ENCODE data around the gene SGPL1. TPM values are rescaled to one million over a fixed set of nuclear protein-coding genes. Genes with fewer than 3 reads are reported as not detected.

The SGPL1 gene
- total RNA-seq, 5 donors from 2014 or later (not counting 1 experiment from before 2014, with no cell fraction given): 25.0 to 36.8 (median 27.9) TPM

DNA sequence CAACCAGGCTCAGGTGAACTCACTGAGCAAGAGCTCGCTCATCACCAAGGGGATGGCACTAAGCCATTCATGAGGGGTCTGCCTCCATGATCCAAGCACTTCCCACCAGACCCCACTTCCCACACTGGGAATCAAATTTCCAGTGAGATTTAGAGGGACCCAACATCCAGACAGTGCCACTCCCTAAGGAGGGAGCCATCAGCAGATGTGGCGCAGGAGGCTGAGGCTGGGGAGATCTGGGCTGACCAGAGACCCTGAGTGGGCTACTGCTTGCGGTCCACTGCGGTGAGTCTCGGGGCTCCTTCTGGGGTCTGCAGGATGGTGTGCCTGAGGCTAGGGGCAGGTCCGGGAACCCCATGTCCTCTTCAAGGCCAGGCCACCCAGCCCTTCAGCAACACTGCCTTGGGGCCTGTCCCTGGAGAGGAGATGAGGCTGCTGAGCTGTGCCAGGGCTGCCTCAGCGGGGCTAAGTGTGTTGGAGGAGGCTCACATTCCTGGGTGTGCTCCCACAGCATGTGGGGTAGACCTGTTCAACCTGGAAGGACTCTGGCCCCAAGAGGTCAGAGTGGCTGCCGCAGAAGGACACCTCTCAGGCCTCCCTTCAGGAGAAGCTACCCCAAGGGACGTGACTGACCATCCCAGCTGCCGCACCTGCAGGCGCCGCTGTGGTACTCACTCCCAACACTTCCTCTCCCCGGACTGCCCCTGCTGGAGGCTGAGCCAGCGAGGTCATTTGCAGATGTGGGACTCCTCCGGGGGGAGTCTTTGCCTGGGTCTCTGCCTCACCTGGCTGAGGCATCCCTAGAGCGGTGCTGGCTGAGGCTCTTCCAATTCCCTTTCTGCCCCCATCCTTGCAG lies 95.0 kb downstream of the SGPL1 start:
- CTCF ChIA-PET: no interaction called here
- Histone ChIP-seq H3K9me3 (no peaks in the 10 kb centered on the region), H3K4me1 (ENCODE audit: control insufficient read depth in 1 of 2, extremely low read depth in 1 of 2, insufficient read depth in 2 of 2, low read length in 2 of 2) (no peaks in the 10 kb centered on the region), H3K27me3 (replicated peaks in 1 of 2; ENCODE audit: control insufficient read depth in 2 of 2, extremely low read depth in 1 of 2, insufficient read depth in 2 of 2, low read length in 1 of 2) (peaks cover 0 to 36% of the 10 kb centered on the region in 2 experiments), H3K4me3 (ENCODE audit: control insufficient read depth in 1 of 2, extremely low read depth in 1 of 2, low read length in 1 of 2) (no peak overlapping the region), H3K27ac (ENCODE audit: low read length) (no peak overlapping the region), H3K36me3 (ENCODE audit: control insufficient read depth in 2 of 2, extremely low read depth in 1 of 2, insufficient read depth in 1 of 2, low read length in 1 of 2) (no peaks in the 10 kb centered on the region)
- Mint-ChIP-seq H3K4me1 (no peaks in the 10 kb centered on the region), H3K9me3 (peaks cover 0 to 3% (median 0%) of the 10 kb centered on the region in 3 donors), H3K27ac (no peak overlapping the region), H3K36me3 (no peaks in the 10 kb centered on the region), H3K4me3 (no peak overlapping the region), H3K27me3 (peaks cover 5% of the 10 kb centered on the region in 2 donors)
- ATAC-seq (replicated peaks in 1 of 4): no peak
- WGBS (ENCODE audit: insufficient coverage): 82% methylated on average over 11 of the region's 16 CpGs
- POLR2A ChIA-PET: no interaction called here
- DNase-seq: no peak

DNA sequence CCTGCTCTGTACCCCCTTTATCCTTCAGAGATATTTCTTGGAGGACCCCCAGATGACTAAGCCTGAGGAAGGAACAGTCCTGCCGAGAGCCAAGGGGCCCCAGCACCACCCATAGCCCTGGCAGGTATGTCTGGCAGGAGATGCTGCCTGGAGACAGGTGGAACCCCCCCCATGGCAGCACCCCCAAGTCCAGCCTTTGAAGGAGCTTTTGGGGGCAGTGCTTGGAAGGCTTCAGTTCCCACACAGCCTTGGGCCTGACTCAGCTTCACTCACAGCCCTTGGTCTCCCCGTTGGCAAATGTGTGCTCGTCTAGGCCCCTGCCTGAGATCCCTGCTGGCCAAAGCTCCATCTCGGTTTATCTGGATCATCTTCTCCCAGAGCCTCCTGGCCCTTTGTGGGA lies 95.6 kb downstream of the SGPL1 start:
- 70% methylated on average over 2 of the region's 4 CpGs for WGBS (ENCODE audit: insufficient coverage)
- no peak overlapping the region for H3K4me3 ChIP-seq (ENCODE audit: control insufficient read depth in 1 of 2, extremely low read depth in 1 of 2, low read length in 1 of 2)
- H3K27me3 Mint-ChIP-seq: peaks cover 6 to 10% of the 10 kb centered on the region in 2 donors

DNA sequence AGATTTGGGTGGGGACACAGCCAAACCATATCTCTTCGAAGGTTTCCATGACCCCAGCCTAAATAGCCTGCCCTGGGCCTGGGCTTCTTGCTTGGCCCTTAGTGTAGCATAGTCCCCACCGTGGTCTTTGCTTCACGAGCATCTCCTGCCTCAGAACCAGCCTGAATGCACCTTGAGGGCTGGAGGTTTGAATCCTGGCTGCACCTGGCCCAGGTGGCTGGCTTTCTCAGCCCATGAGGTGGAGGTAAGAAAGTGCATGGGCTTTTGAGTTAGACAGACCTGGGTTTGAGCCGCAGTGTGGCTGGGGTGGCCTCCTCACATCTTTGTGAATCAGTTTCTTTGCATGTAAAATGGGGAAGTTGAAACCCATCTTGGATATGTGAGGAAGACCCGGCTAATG lies 96.8 kb downstream of the SGPL1 start:
- peaks cover 6 to 10% of the 10 kb centered on the region in 2 donors for H3K27me3 Mint-ChIP-seq
- peaks cover 0 to 3% (median 0%) of the 10 kb centered on the region in 3 donors for H3K9me3 Mint-ChIP-seq
- ChIA-PET CTCF (no interaction called here), POLR2A (no interaction called here)
- H3K4me3 Mint-ChIP-seq: no peak overlapping the region
- H3K27ac Mint-ChIP-seq: no peak overlapping the region
- Histone ChIP-seq H3K4me3 (ENCODE audit: control insufficient read depth in 1 of 2, extremely low read depth in 1 of 2, low read length in 1 of 2) (no peak overlapping the region), H3K9me3 (no peaks in the 10 kb centered on the region), H3K36me3 (ENCODE audit: control insufficient read depth in 2 of 2, extremely low read depth in 1 of 2, insufficient read depth in 1 of 2, low read length in 1 of 2) (no peaks in the 10 kb centered on the region), H3K27ac (ENCODE audit: low read length) (no peak overlapping the region), H3K27me3 (replicated peaks in 1 of 2; ENCODE audit: control insufficient read depth in 2 of 2, extremely low read depth in 1 of 2, insufficient read depth in 2 of 2, low read length in 1 of 2) (peaks cover 0 to 49% of the 10 kb centered on the region in 2 experiments), H3K4me1 (ENCODE audit: control insufficient read depth in 1 of 2, extremely low read depth in 1 of 2, insufficient read depth in 2 of 2, low read length in 2 of 2) (no peaks in the 10 kb centered on the region)
- ATAC-seq (replicated peaks in 1 of 4) (no peak), DNase-seq (no peak)
- H3K36me3 Mint-ChIP-seq: no peaks in the 10 kb centered on the region
- 55% methylated on average over 3 of the region's 5 CpGs for WGBS (ENCODE audit: insufficient coverage)
- H3K4me1 Mint-ChIP-seq: no peaks in the 10 kb centered on the region

More for the DNA sequence above, 95.6 kb downstream of the SGPL1 start:
- no peak for DNase-seq
- H3K4me3 Mint-ChIP-seq: no peak overlapping the region
- no peaks in the 10 kb centered on the region for H3K4me1 ChIP-seq (ENCODE audit: control insufficient read depth in 1 of 2, extremely low read depth in 1 of 2, insufficient read depth in 2 of 2, low read length in 2 of 2)
- peaks cover 0 to 3% (median 0%) of the 10 kb centered on the region in 3 donors for H3K9me3 Mint-ChIP-seq
- H3K27ac ChIP-seq (ENCODE audit: low read length): no peak overlapping the region
- H3K36me3 ChIP-seq (ENCODE audit: control insufficient read depth in 2 of 2, extremely low read depth in 1 of 2, insufficient read depth in 1 of 2, low read length in 1 of 2): no peaks in the 10 kb centered on the region
- ChIA-PET POLR2A (no interaction called here), CTCF (no interaction called here)
- H3K27ac Mint-ChIP-seq: no peak overlapping the region
- peaks cover 0 to 41% of the 10 kb centered on the region in 2 experiments for H3K27me3 ChIP-seq (replicated peaks in 1 of 2; ENCODE audit: control insufficient read depth in 2 of 2, extremely low read depth in 1 of 2, insufficient read depth in 2 of 2, low read length in 1 of 2)
- ATAC-seq (replicated peaks in 1 of 4): no peak
- no peaks in the 10 kb centered on the region for H3K9me3 ChIP-seq
- no peaks in the 10 kb centered on the region for H3K4me1 Mint-ChIP-seq
- no peaks in the 10 kb centered on the region for H3K36me3 Mint-ChIP-seq

DNA sequence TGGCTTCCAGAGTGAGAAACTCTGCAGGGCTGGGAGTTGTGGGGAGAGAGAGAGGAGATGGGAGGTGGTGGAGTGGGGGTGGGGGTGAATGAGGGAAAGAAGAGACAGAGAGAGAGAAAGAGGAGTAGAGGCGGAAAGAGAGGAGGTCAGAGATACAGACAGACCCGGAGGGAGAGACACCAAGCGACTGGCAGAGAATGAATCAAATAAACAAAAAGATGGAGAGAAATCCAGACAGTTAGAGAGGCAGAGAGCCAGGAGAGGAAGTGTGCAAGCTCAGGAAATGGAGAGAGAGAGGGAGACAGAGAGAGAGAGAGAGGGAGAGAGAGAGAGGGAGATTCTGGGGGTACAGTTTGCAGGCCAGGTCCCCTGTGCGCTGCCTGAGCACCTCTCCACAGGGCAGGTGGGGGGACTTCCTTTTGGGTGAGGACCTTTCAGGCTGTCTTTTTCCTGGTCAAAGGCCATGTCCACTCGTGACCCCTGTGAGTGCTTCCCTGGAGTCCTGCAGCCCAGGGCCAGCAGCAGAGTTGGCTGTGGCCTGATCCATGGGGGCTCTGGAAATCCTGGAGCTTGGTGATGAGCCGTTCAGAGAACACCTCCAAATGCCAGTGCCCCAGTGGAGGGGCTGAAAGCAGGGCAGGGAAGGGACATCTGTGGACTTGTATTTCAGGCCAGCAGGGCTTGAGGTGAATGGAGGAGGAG lies 97.6 kb downstream of the SGPL1 start:
- Mint-ChIP-seq H3K4me3 (no peak overlapping the region), H3K27me3 (peaks cover 9% of the 10 kb centered on the region in 2 donors), H3K4me1 (no peaks in the 10 kb centered on the region), H3K36me3 (no peaks in the 10 kb centered on the region), H3K27ac (no peak overlapping the region), H3K9me3 (peaks cover 0 to 3% (median 0%) of the 10 kb centered on the region in 3 donors)
- CTCF ChIA-PET: no interaction called here
- WGBS (ENCODE audit: insufficient coverage): 67% methylated on average over 5 of the region's 6 CpGs
- no peaks in the 10 kb centered on the region for H3K36me3 ChIP-seq (ENCODE audit: control insufficient read depth in 2 of 2, extremely low read depth in 1 of 2, insufficient read depth in 1 of 2, low read length in 1 of 2)
- no peak overlapping the region for H3K4me3 ChIP-seq (ENCODE audit: control insufficient read depth in 1 of 2, extremely low read depth in 1 of 2, low read length in 1 of 2)
- H3K27ac ChIP-seq (ENCODE audit: low read length): no peak overlapping the region
- DNase-seq (no peak), ATAC-seq (replicated peaks in 1 of 4) (no peak)
- no peaks in the 10 kb centered on the region for H3K9me3 ChIP-seq
- peaks cover 0 to 53% of the 10 kb centered on the region in 2 experiments for H3K27me3 ChIP-seq (replicated peaks in 1 of 2; ENCODE audit: control insufficient read depth in 2 of 2, extremely low read depth in 1 of 2, insufficient read depth in 2 of 2, low read length in 1 of 2)
- no peaks in the 10 kb centered on the region for H3K4me1 ChIP-seq (ENCODE audit: control insufficient read depth in 1 of 2, extremely low read depth in 1 of 2, insufficient read depth in 2 of 2, low read length in 2 of 2)
- POLR2A ChIA-PET: no interaction called here

DNA sequence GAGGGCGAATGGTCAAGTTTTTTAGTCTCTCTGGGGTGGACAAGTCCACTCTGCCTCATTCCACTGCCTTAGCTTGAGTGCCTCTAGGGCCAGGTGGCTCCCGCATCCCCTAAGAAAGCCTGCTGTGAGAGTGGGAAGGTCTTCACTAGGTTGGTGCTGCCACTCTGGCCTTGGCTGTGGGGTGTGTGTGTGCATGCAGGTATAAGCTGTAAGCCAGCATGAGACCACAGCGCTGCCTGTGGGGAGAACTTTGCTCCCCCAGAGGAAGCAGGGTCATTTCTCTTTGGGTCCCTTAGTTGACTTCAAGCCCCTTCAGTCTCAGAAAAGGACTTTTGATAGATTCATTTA lies 98.1 kb downstream of the SGPL1 start:
- no peaks in the 10 kb centered on the region for H3K4me1 Mint-ChIP-seq
- Histone ChIP-seq H3K27me3 (replicated peaks in 1 of 2; ENCODE audit: control insufficient read depth in 2 of 2, extremely low read depth in 1 of 2, insufficient read depth in 2 of 2, low read length in 1 of 2) (peaks cover 0 to 52% of the 10 kb centered on the region in 2 experiments), H3K4me3 (ENCODE audit: control insufficient read depth in 1 of 2, extremely low read depth in 1 of 2, low read length in 1 of 2) (no peak overlapping the region), H3K4me1 (ENCODE audit: control insufficient read depth in 1 of 2, extremely low read depth in 1 of 2, insufficient read depth in 2 of 2, low read length in 2 of 2) (no peaks in the 10 kb centered on the region), H3K9me3 (no peaks in the 10 kb centered on the region), H3K27ac (ENCODE audit: low read length) (no peak overlapping the region), H3K36me3 (ENCODE audit: control insufficient read depth in 2 of 2, extremely low read depth in 1 of 2, insufficient read depth in 1 of 2, low read length in 1 of 2) (no peaks in the 10 kb centered on the region)
- no peak for ATAC-seq (replicated peaks in 1 of 4)
- peaks cover 9% of the 10 kb centered on the region in 2 donors for H3K27me3 Mint-ChIP-seq
- peaks cover 0 to 3% (median 0%) of the 10 kb centered on the region in 3 donors for H3K9me3 Mint-ChIP-seq
- H3K4me3 Mint-ChIP-seq: no peak overlapping the region
- CTCF ChIA-PET: no interaction called here
- WGBS (ENCODE audit: insufficient coverage): no CpG with 5 or more reads among the region's 3 CpGs
- DNase-seq: no peak
- H3K27ac Mint-ChIP-seq: no peak overlapping the region
- no peaks in the 10 kb centered on the region for H3K36me3 Mint-ChIP-seq
- POLR2A ChIA-PET: no interaction called here

DNA sequence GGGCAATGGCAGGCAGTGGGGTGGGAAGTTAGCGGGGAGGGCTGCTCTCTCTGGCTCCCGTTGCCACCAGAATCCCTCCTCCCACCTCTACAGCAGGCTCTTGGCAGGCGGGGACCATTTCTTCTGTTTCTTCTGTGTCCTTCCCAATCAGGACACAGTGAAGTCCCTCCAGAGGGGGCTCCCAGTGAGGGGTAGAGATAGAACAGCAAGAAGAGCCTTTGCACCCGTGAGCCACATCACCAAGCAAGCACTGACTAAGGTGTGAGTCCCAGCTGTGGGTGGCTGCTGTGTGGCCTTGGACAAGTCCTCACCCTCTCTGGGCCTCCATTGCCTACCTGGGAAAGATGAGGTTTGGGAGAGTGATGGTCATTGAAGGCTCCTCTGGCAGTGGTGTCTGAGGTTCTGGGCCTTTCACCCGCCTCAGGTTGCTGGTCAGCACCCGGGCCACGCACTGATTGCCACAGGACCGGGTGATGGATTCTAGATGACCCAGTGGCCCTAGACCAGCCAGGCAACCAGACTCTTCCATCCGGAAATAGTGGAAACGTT lies 98.6 kb downstream of the SGPL1 start:
- Mint-ChIP-seq H3K27me3 (peaks cover 10% of the 10 kb centered on the region in 2 donors), H3K36me3 (no peaks in the 10 kb centered on the region), H3K4me1 (no peaks in the 10 kb centered on the region), H3K27ac (no peak overlapping the region), H3K4me3 (no peak overlapping the region), H3K9me3 (peaks cover 0 to 3% (median 0%) of the 10 kb centered on the region in 3 donors)
- Histone ChIP-seq H3K9me3 (no peaks in the 10 kb centered on the region), H3K36me3 (ENCODE audit: control insufficient read depth in 2 of 2, extremely low read depth in 1 of 2, insufficient read depth in 1 of 2, low read length in 1 of 2) (no peaks in the 10 kb centered on the region), H3K27ac (ENCODE audit: low read length) (no peak overlapping the region), H3K27me3 (replicated peaks in 1 of 2; ENCODE audit: control insufficient read depth in 2 of 2, extremely low read depth in 1 of 2, insufficient read depth in 2 of 2, low read length in 1 of 2) (peaks cover 0 to 57% of the 10 kb centered on the region in 2 experiments), H3K4me3 (ENCODE audit: control insufficient read depth in 1 of 2, extremely low read depth in 1 of 2, low read length in 1 of 2) (no peak overlapping the region), H3K4me1 (ENCODE audit: control insufficient read depth in 1 of 2, extremely low read depth in 1 of 2, insufficient read depth in 2 of 2, low read length in 2 of 2) (no peaks in the 10 kb centered on the region)
- DNase-seq (no peak), ATAC-seq (replicated peaks in 1 of 4) (no peak)
- CTCF ChIA-PET: no interaction called here
- POLR2A ChIA-PET: no interaction called here
- WGBS (ENCODE audit: insufficient coverage): 87% methylated on average over 6 of the region's 10 CpGs

Measured in T-cell (primary cell).